H1 (cell line): ENCODE measurements around the gene SLC1A6. TPM values are rescaled to one million over a fixed set of nuclear protein-coding genes. Genes with fewer than 3 reads are reported as not detected.

Experiments
- EP300 ChIP-seq, 2 experiments: IDR thresholded peaks; 1 replicate in 1 of 2; 2 replicates in 1 of 2; pipeline ENCODE4 v1.6.1; 2011 to 2012; ENCODE audit warnings: low read depth in 2 of 2, low read length in 2 of 2, mild to moderate bottlenecking in 2 of 2, borderline replicate concordance in 1 of 2, inconsistent platforms in 1 of 2, moderate library complexity in 1 of 2
- SUZ12 ChIP-seq: fragments of 200-600 bp; sonication (generic); IDR thresholded peaks from 2 replicates; pipeline ENCODE4 v1.6.1; 2012; ENCODE audit warnings: mild to moderate bottlenecking, inconsistent platforms, low read length, moderate library complexity, mixed read lengths
- YY1 ChIP-seq: IDR thresholded peaks from 2 replicates; pipeline ENCODE4 v1.6.1; 2011; ENCODE audit warnings: low read depth, mild to moderate bottlenecking, low read length
- polyA plus RNA-seq, 7 experiments: library from polyadenylated mRNA; depleted of rRNA in 3 of 7; stranded (reverse) in 5 of 7; unstranded in 2 of 7; fragments of >200 nt in 5 of 7; fragments of 200-250 nt in 2 of 7; gene quantifications; 1 replicate in 5 of 7; 2 replicates in 1 of 7; 4 replicates in 1 of 7; pipeline versions ENCODE4 v1.2.1 to v1.2.3, GENCODE V29; 2011 to 2013; ENCODE audit warnings: missing spikeins in 2 of 7, mixed read lengths in 2 of 7
- total RNA-seq: library from RNA; stranded (reverse); fragmentation: NEBNext Ultra II Directional; extraction: Animal tissue kit (Norgen Biotek cat#: 25700); gene quantifications from 2 replicates; pipeline ENCODE4 v1.2.1, GENCODE V29; 2021

The SLC1A6 gene
- total and polyA plus RNA-seq, 2 of the 8 experiments (the other 6 are each of a cell fraction or from before 2014, with no cell fraction given) = 14.0 to 26.6 TPM

GRCh38 chr19:14957464-14957863 is 22.2 kb downstream of the SLC1A6 start (continued):
- TF ChIP-seq EP300 (IDR thresholded peaks at IDR 0.05; ENCODE audit: borderline replicate concordance in 1 of 2, low read depth in 2 of 2, low read length in 2 of 2) (no peak), YY1 (no peak), SUZ12 (no peak)
